LNCAP (cell line): ENCODE data around the gene ANAPC2.

Source experiments
- CTCF ChIP-seq: fragments of 450-650 bp; IDR thresholded peaks from 2 replicates; pipeline ENCODE4 v1.5.1; 2017; ENCODE audit warnings: mild to moderate bottlenecking

The ANAPC2 gene

DNA sequence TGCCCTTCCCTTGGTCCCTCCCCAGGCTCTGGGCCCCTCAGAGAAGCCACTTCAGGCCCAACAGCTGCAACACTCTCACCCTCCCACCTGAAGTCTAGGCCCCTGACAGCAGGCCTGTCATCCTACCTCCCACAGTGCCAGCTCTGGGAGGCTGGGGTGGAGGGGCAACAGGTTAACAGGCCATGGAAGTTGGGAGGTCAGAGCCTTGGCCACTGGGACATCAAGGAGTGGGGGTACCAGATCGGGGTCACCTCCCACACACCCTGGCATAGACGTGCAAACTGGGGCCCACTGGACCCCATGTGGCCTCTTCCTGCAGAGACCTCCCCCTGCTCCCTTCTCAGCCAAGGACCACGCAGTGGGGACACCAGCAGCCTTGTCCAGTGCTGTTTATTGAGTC, 2.9 kb upstream of the ANAPC2 start:
- no peak for TF ChIP-seq CTCF

- TF ChIP-seq CTCF, result peak; percentile 38; the same call in 1 of the 2 replicates
These were observed 2.0 kb upstream of the ANAPC2 start for GRCh38 chr9:137190315-137190856.

GRCh38 chr9:137189297-137190295, 1.2 kb upstream of the ANAPC2 start:
- TF ChIP-seq CTCF, result no peak

DNA sequence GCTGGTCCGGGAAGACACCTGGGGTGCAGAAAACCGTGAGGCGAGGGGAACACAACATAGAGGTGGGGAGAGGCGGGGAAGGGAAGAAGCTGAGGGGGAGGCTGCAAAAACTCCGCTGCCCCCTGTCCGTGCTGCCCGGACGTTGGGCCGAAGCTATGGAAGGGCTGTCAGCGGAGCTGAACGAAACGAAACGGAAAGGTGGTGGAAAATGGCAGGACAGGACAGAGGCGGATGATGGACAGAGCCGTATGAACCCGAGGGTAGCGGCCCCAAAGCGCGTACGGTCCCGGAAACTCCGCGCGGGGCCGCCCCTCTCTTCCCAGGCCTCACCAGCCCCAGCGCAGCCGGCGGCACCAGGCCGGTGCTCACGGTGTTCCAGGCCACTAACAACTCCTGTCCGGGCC, 272 bp downstream of the ANAPC2 start:
- no peak for TF ChIP-seq CTCF

DNA sequence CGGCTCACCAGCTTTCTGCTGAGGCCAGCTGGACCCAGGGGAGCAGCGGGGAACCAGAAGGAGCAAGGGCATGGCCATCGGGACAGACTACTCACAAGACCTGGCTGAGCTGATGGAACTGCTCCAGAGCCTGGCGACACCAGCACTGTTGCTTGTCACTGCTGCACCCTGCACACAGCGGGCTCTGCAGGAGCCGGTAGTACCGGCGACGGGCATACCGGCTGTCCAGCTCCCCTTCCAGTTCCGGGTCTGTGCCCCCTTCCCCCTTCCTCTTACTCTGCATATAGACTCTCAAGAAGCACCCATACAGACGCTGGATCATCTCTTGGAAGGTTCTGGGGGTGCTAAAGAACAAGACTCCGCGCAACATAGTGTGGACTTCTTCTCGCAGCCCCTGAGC, 974 bp downstream of the ANAPC2 start:
- no peak for TF ChIP-seq CTCF

DNA sequence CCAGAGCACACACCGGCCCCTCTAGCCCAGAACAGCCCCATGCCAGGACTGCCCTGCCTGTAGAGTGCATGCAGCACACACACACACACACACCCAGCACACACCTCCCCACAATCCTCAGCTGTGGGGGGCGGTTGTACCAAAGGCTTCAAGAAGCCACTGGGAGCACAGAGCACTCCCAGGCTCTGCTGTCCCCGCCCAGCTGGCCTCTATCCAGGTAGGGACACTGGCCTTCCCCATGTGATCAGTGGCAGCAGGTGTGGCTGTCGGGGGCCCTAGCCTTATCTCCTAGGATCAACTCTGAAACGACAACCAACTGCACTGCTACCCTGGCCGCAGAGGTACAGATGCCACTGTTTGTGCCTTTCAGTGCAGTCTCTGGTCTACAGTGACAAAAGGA, 2.0 kb downstream of the ANAPC2 start:
- no peak for TF ChIP-seq CTCF

- no peak for TF ChIP-seq CTCF
These were observed 2.4 kb downstream of the ANAPC2 start for GRCh38 chr9:137185921-137186320.
